ENCODE data around the gene FCHSD1. TPM values are rescaled to one million over a fixed set of nuclear protein-coding genes. Genes with fewer than 3 reads are reported as not detected.
A peak's percentile ranks its signal among the peaks of the same experiment; 100 is the strongest.

The FCHSD1 gene
- 28.2 TPM for polyA plus RNA-seq (2013)

DNA sequence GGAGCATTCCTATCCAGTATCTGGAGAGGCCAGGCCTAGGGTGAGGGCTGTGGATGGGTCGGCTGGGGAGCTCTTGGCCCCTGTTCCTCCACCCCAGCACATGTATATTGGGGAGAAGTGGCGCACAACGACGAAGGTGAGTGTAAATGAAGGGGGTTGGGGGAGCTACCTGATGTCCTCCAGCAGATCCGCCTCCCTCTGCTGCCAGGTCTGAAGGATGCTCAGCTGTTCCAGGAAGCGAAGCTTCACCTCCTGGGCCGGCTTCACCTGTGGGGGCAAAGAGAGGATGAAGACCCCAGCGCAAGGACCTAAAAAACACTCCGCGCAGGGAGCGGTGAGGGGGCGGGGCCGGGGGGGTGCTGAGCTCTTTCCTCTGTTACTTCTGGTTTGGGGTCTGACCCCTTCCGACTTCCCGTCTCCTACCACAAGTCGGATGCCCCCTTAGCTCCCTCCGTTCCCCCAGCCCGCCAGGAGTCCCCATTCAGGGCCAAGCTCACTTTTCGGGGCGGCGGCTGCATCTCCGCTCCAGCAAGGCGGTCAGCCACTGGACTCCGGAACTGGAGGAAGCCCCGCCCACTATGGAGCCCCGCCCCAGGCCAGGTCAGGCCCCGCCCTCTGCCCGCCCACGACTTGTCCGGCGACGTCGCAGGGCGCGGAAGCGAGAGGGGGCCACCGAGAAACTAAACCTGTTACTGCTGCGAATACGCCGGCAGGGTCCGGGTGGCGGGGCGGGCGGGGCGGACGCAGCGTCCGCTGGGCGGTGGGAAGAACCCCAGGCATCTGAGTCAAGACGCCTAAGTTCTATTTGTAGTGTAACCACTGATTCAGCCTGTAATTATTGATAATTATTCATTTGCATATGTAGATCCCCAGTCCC lies at the start of gene FCHSD1:
TSS of gene FCHSD1 (minus strand) at position 568 of the 877 bp plus-strand sequence. CDS start at position 518, 50 bp downstream.
- peaks cover 5 to 15% (median 11%) of the 10 kb centered on the region in 4 experiments for H3K4me1 ChIP-seq (ENCODE audit: control extremely low read depth in 1 of 4, control insufficient read depth in 4 of 4, insufficient read depth in 4 of 4, low read length in 3 of 4)
- H3K27me3 ChIP-seq (replicated peaks in 2 of 5; ENCODE audit: control insufficient read depth in 4 of 5, insufficient read depth in 5 of 5, low read length in 4 of 5) = no peaks in the 10 kb centered on the region
- H3K36me3 ChIP-seq (ENCODE audit: control insufficient read depth in 4 of 4, insufficient read depth in 4 of 4, low read length in 3 of 4) = peaks cover 2 to 22% (median 11%) of the 10 kb centered on the region in 4 experiments
- no peaks in the 10 kb centered on the region for H3K9me3 ChIP-seq (ENCODE audit: control extremely low read depth in 1 of 5, control insufficient read depth in 4 of 5, insufficient read depth in 2 of 5, low read depth in 1 of 5, low read length in 4 of 5)
- 3% methylated on average over 38 of the region's 50 CpGs for WGBS (ENCODE audit: insufficient coverage)
- H3K4me3 ChIP-seq (ENCODE audit: control insufficient read depth in 1 of 7, extremely low read depth in 1 of 7, insufficient read depth in 4 of 7, low read depth in 2 of 7, low read length in 6 of 7) = peak within 1 kb of the TSS; percentile 58 to 87 (median 71)
- ChIA-PET POLR2A (interaction anchor here (0.6 to 0.8 kb wide), 3 partner anchors 14 to 1176 kb away, joined by 3 to 4 read pairs (median 3); partner anchors contain the start of genes EIF4EBP3, HDAC3 and RELL2), CTCF (interaction anchor here (0.7 to 1.6 kb wide), 6 partner anchors 14 to 80 kb away, joined by 3 to 5 read pairs (median 3); partner anchors contain the start of genes HDAC3 and RELL2)
- H3K27ac ChIP-seq (ENCODE audit: insufficient read depth in 1 of 2, low read depth in 1 of 2, low read length in 2 of 2, poor library complexity in 1 of 2, severe bottlenecking in 2 of 2) = peak within 1 kb of the TSS in 1 of 2 experiments; percentile 21
- peak; percentile 66 to 83 (median 72) for DNase-seq

GRCh38 chr5:141697586-141697985 lies 46.4 kb upstream of the FCHSD1 start:
- Histone ChIP-seq H3K27me3 (replicated peaks in 2 of 5; ENCODE audit: control insufficient read depth in 4 of 5, insufficient read depth in 5 of 5, low read length in 4 of 5) (peaks cover 7 to 43% (median 35%) of the 10 kb centered on the region in 5 experiments), H3K4me3 (ENCODE audit: control insufficient read depth in 1 of 7, extremely low read depth in 1 of 7, insufficient read depth in 4 of 7, low read depth in 2 of 7, low read length in 6 of 7) (no peak overlapping the region), H3K27ac (ENCODE audit: insufficient read depth in 1 of 2, low read depth in 1 of 2, low read length in 2 of 2, poor library complexity in 1 of 2, severe bottlenecking in 2 of 2) (no peak overlapping the region), H3K36me3 (ENCODE audit: control insufficient read depth in 4 of 4, insufficient read depth in 4 of 4, low read length in 3 of 4) (no peaks in the 10 kb centered on the region), H3K4me1 (ENCODE audit: control extremely low read depth in 1 of 4, control insufficient read depth in 4 of 4, insufficient read depth in 4 of 4, low read length in 3 of 4) (peaks cover 2 to 9% (median 6%) of the 10 kb centered on the region in 4 experiments), H3K9me3 (ENCODE audit: control extremely low read depth in 1 of 5, control insufficient read depth in 4 of 5, insufficient read depth in 2 of 5, low read depth in 1 of 5, low read length in 4 of 5) (no peaks in the 10 kb centered on the region)
- ChIA-PET CTCF (interaction anchor here (1.5 to 10.4 kb wide), 5 partner anchors 40 to 262 kb away, joined by 3 to 127 read pairs (median 3); partner anchors contain the start of genes PCDH1 and PCDH12), POLR2A (no interaction called here)
- DNase-seq = no peak
- 96% methylated on average over 3 of the region's 3 CpGs for WGBS (ENCODE audit: insufficient coverage)

- no peak overlapping the region for H3K4me3 ChIP-seq (ENCODE audit: control insufficient read depth in 1 of 7, extremely low read depth in 1 of 7, insufficient read depth in 4 of 7, low read depth in 2 of 7, low read length in 6 of 7)
- POLR2A ChIA-PET = no interaction called here
- DNase-seq = no peak
- H3K9me3 ChIP-seq (ENCODE audit: control extremely low read depth in 1 of 5, control insufficient read depth in 4 of 5, insufficient read depth in 2 of 5, low read depth in 1 of 5, low read length in 4 of 5) = no peaks in the 10 kb centered on the region
- H3K4me1 ChIP-seq (ENCODE audit: control extremely low read depth in 1 of 4, control insufficient read depth in 4 of 4, insufficient read depth in 4 of 4, low read length in 3 of 4) = peaks cover 0 to 8% (median 4%) of the 10 kb centered on the region in 4 experiments
- no peak overlapping the region for H3K27ac ChIP-seq (ENCODE audit: insufficient read depth in 1 of 2, low read depth in 1 of 2, low read length in 2 of 2, poor library complexity in 1 of 2, severe bottlenecking in 2 of 2)
- peaks cover 6 to 34% (median 24%) of the 10 kb centered on the region in 5 experiments for H3K27me3 ChIP-seq (replicated peaks in 2 of 5; ENCODE audit: control insufficient read depth in 4 of 5, insufficient read depth in 5 of 5, low read length in 4 of 5)
- 95% methylated on average over 2 of the region's 2 CpGs for WGBS (ENCODE audit: insufficient coverage)
- no peaks in the 10 kb centered on the region for H3K36me3 ChIP-seq (ENCODE audit: control insufficient read depth in 4 of 4, insufficient read depth in 4 of 4, low read length in 3 of 4)
- CTCF ChIA-PET = interaction anchor here (1.5 to 10.4 kb wide), 6 partner anchors 13 to 263 kb away, joined by 3 to 127 read pairs (median 8); partner anchors contain the start of genes PCDH1 and PCDH12
Measured at GRCh38 chr5:141696431-141696830, 45.2 kb upstream of the FCHSD1 start.

GRCh38 chr5:141695627-141696215 lies 44.5 kb upstream of the FCHSD1 start:
- DNase-seq = no peak
- Histone ChIP-seq H3K9me3 (ENCODE audit: control extremely low read depth in 1 of 5, control insufficient read depth in 4 of 5, insufficient read depth in 2 of 5, low read depth in 1 of 5, low read length in 4 of 5) (no peaks in the 10 kb centered on the region), H3K4me3 (ENCODE audit: control insufficient read depth in 1 of 7, extremely low read depth in 1 of 7, insufficient read depth in 4 of 7, low read depth in 2 of 7, low read length in 6 of 7) (no peak overlapping the region), H3K27ac (ENCODE audit: insufficient read depth in 1 of 2, low read depth in 1 of 2, low read length in 2 of 2, poor library complexity in 1 of 2, severe bottlenecking in 2 of 2) (no peak overlapping the region), H3K36me3 (ENCODE audit: control insufficient read depth in 4 of 4, insufficient read depth in 4 of 4, low read length in 3 of 4) (no peaks in the 10 kb centered on the region), H3K4me1 (ENCODE audit: control extremely low read depth in 1 of 4, control insufficient read depth in 4 of 4, insufficient read depth in 4 of 4, low read length in 3 of 4) (peaks cover 0 to 8% (median 4%) of the 10 kb centered on the region in 4 experiments), H3K27me3 (replicated peaks in 2 of 5; ENCODE audit: control insufficient read depth in 4 of 5, insufficient read depth in 5 of 5, low read length in 4 of 5) (peaks cover under 1 to 31% (median 22%) of the 10 kb centered on the region in 5 experiments)
- POLR2A ChIA-PET = no interaction called here
- CTCF ChIA-PET = interaction anchor here (0.9 to 10.4 kb wide), 9 partner anchors 12 to 274 kb away, joined by 3 to 127 read pairs (median 3); partner anchors contain the start of genes PCDH1, PCDH12 and RNF14
- WGBS (ENCODE audit: insufficient coverage) = 96% methylated on average over 5 of the region's 11 CpGs

DNA sequence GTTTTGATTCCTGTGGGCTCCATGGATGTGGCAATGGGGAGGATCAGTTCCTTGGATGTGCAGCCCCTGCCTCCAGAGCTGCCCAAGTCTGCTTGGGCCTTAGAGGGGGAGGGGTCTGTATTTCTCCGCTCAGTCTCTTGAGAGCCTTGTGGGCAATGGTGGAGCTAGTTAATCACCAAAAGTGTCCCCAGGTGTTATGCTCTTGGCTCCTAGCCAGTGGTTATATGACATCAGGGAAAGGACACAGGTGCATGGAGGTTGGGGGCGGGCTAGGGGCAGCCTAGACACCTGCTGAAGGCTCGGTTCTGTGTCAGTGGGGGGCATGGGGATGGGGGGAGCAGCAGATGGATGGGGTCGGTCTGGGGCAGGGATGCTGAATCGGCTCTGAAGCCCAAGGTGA lies 43.3 kb upstream of the FCHSD1 start:
- peaks cover 0 to 27% (median 16%) of the 10 kb centered on the region in 5 experiments for H3K27me3 ChIP-seq (replicated peaks in 2 of 5; ENCODE audit: control insufficient read depth in 4 of 5, insufficient read depth in 5 of 5, low read length in 4 of 5)
- no peaks in the 10 kb centered on the region for H3K36me3 ChIP-seq (ENCODE audit: control insufficient read depth in 4 of 4, insufficient read depth in 4 of 4, low read length in 3 of 4)
- H3K27ac ChIP-seq (ENCODE audit: insufficient read depth in 1 of 2, low read depth in 1 of 2, low read length in 2 of 2, poor library complexity in 1 of 2, severe bottlenecking in 2 of 2) = no peak overlapping the region
- no peak overlapping the region for H3K4me3 ChIP-seq (ENCODE audit: control insufficient read depth in 1 of 7, extremely low read depth in 1 of 7, insufficient read depth in 4 of 7, low read depth in 2 of 7, low read length in 6 of 7)
- DNase-seq = no peak
- H3K4me1 ChIP-seq (ENCODE audit: control extremely low read depth in 1 of 4, control insufficient read depth in 4 of 4, insufficient read depth in 4 of 4, low read length in 3 of 4) = peaks cover 0 to 6% (median 4%) of the 10 kb centered on the region in 4 experiments
- WGBS (ENCODE audit: insufficient coverage) = 95% methylated on average over 4 of the region's 5 CpGs
- ChIA-PET POLR2A (no interaction called here), CTCF (interaction anchor here (1.0 to 10.4 kb wide), 13 partner anchors 11 to 321 kb away, joined by 3 to 127 read pairs (median 4); partner anchors contain the start of genes PCDH1 and PCDH12)
- no peaks in the 10 kb centered on the region for H3K9me3 ChIP-seq (ENCODE audit: control extremely low read depth in 1 of 5, control insufficient read depth in 4 of 5, insufficient read depth in 2 of 5, low read depth in 1 of 5, low read length in 4 of 5)

GRCh38 chr5:141692919-141693725 lies 41.9 kb upstream of the FCHSD1 start:
- Histone ChIP-seq H3K27ac (ENCODE audit: insufficient read depth in 1 of 2, low read depth in 1 of 2, low read length in 2 of 2, poor library complexity in 1 of 2, severe bottlenecking in 2 of 2) (no peak overlapping the region), H3K36me3 (ENCODE audit: control insufficient read depth in 4 of 4, insufficient read depth in 4 of 4, low read length in 3 of 4) (no peaks in the 10 kb centered on the region), H3K27me3 (replicated peaks in 2 of 5; ENCODE audit: control insufficient read depth in 4 of 5, insufficient read depth in 5 of 5, low read length in 4 of 5) (peaks cover 0 to 24% (median 15%) of the 10 kb centered on the region in 5 experiments), H3K4me3 (ENCODE audit: control insufficient read depth in 1 of 7, extremely low read depth in 1 of 7, insufficient read depth in 4 of 7, low read depth in 2 of 7, low read length in 6 of 7) (no peak overlapping the region), H3K9me3 (ENCODE audit: control extremely low read depth in 1 of 5, control insufficient read depth in 4 of 5, insufficient read depth in 2 of 5, low read depth in 1 of 5, low read length in 4 of 5) (no peaks in the 10 kb centered on the region), H3K4me1 (ENCODE audit: control extremely low read depth in 1 of 4, control insufficient read depth in 4 of 4, insufficient read depth in 4 of 4, low read length in 3 of 4) (peaks cover 0 to 5% (median 4%) of the 10 kb centered on the region in 4 experiments)
- 89% methylated on average over 20 of the region's 25 CpGs for WGBS (ENCODE audit: insufficient coverage)
- POLR2A ChIA-PET = no interaction called here
- DNase-seq = peak in 2 of 3 donors; percentile 22 to 42
- CTCF ChIA-PET = interaction anchor here (0.6 to 10.4 kb wide), 27 partner anchors 9 to 452 kb away, joined by 3 to 127 read pairs (median 5); partner anchors contain the start of genes DELE1, PCDH1, PCDH12 and RNF14
